ENCODE data around the gene MRPL21.
"Not testable (repeated sequence)": the region's sequence is repeated elsewhere in the genome, so short reads cannot be mapped to it uniquely, and the experiment has no call there.

Gene MRPL21

GRCh38 chr11:68868221-68868835 is 35.3 kb downstream of the MRPL21 start:
- no peak for DNase-seq (ENCODE audit: low read depth in 2 of 2, low spot score in 1 of 2)

DNA sequence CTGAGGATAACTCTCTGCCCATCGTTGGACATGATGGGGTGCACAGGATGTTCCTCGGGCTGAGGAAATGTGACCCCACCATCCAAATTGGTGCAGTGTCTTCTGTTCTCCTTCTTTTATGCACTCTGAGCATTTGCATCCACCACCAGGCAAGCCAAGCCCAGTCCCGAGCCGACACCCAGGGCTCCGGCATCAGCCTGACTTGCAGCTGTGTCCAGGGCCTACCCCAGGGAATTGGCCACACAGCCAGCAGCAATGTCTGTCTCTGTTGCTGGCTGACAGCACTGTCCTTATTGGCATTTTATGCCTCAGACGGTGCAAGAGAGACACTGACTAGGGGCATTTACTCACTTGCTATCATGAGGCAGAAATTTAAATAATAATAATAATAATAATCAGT is 36.6 kb downstream of the MRPL21 start:
- DNase-seq (ENCODE audit: low read depth in 2 of 2, low spot score in 1 of 2), result no peak

GRCh38 chr11:68865241-68865640 is 38.4 kb downstream of the MRPL21 start:
- DNase-seq (ENCODE audit: low read depth in 2 of 2, low spot score in 1 of 2), result no peak

GRCh38 chr11:68863553-68864265 is 39.9 kb downstream of the MRPL21 start:
- no peak for DNase-seq (ENCODE audit: low read depth in 2 of 2, low spot score in 1 of 2)

DNA sequence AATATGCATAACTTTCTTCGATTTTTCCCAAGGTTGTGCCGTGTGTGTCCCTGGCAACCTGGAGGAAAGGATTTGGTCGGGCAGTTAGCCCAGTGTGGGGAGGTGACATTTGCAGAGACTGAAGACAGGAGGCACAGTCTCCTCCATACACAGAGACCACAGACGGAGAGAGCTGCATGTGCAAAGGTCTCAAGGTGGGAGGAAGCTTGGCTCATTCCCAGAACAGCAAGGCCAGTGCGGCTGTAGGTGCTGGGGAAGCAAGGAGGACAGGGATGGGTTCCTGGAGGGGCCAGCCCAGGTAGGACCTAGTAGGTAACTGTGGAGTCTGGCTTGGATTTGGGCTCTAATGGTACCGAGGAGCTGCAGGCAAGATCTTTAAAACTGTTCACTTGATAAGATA is 41.2 kb downstream of the MRPL21 start:
- no peak for DNase-seq (ENCODE audit: low read depth in 2 of 2, low spot score in 1 of 2)

GRCh38 chr11:68859123-68859522 is 44.5 kb downstream of the MRPL21 start:
- DNase-seq (ENCODE audit: low read depth in 2 of 2, low spot score in 1 of 2), result no peak

DNA sequence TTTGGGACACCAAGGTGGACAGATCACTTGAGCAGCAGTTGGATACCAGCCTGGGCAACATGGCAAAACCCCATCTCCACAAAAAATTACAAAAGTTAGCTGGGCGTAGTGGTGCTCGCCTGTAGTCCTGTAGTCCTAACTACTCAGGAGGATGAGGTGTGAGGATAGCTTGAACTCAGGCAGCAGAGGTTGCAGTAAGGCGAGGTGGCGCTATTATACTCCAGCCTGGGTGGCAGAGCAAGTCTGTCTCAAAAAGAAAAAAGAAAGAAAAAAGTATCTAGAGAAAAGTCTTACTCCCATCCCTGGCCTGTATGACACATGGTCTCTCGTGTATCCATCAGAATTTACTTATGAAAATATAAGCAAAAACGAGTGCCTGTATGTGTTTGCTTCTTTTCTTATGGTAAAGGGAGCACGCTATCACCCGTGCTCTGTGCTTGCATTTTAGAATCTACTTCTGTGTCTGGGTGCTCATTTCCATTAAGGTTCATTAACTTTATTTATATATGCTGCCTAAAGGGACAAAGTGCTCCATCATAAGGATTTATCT is 46.5 kb downstream of the MRPL21 start:
- no peak for DNase-seq (ENCODE audit: low read depth in 2 of 2, low spot score in 1 of 2)

DNA sequence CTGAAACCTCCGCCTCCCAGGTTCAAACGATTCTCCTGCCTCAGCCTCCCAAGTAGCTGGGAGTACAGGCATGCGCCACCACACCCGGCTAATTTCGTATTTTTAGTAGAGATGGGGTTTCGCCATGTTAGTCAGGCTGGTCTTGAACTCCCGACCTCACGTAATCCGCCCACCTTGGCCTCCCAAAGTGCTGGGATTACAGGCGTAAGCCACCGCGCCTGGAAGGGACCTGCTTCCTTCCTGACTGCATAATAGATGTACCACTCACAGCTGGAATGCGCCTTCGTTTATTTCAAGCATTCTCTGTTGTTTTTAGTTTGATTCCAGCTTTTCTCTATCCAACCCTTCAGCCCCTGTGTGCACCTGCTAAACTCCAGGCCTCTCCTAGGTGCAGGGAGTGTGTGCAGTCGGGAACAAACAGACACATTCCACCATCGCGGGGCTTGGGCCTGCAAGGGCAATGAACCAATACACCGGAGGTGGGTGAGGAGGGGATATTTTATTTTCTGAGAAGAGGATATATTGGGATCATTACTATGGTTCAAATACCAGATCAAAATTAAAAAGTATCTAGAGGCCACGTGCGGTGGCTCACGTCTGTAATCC is 47.1 kb downstream of the MRPL21 start:
- DNase-seq (ENCODE audit: low read depth in 2 of 2, low spot score in 1 of 2), result not testable (repeated sequence)

DNA sequence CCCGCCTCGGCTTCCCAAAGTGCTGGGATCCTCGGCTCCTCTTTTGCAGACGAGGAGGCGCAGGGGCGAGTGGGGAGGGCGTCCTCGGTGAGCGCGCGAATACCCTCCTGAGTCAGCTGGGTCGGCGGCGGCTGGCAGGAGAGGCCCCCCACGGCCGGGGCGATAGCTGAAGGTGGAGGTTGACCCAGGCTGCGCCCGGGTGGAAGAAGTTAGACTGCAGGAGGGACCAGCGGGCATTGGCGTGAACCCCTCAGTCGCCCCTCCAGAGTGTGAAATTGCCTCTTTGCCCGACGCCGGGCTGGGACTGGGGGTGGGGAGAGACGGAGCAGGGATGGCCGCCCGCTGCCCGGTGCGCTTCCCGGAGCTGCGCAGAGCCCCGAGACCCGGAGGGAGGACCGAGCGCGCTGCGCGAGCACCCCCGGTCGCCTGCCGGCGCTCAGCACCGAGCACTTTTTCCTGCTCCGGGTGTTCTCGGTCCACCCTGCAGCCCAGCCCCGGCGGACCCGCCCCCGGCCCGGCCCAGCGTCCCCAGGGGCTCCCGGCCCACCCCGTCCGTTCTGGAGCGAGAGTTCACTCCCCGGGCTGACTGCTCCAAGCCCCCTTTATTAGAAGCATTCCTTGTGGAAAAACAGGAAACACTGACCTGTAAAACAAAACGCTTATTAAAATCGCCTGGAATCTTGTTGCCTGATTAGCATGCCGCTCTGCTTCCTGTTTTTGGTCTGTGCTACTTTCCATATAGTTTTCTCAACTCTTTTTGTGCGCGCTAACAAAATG is 48.2 kb downstream of the MRPL21 start:
- DNase-seq (ENCODE audit: low read depth in 2 of 2, low spot score in 1 of 2), result no peak

DNA sequence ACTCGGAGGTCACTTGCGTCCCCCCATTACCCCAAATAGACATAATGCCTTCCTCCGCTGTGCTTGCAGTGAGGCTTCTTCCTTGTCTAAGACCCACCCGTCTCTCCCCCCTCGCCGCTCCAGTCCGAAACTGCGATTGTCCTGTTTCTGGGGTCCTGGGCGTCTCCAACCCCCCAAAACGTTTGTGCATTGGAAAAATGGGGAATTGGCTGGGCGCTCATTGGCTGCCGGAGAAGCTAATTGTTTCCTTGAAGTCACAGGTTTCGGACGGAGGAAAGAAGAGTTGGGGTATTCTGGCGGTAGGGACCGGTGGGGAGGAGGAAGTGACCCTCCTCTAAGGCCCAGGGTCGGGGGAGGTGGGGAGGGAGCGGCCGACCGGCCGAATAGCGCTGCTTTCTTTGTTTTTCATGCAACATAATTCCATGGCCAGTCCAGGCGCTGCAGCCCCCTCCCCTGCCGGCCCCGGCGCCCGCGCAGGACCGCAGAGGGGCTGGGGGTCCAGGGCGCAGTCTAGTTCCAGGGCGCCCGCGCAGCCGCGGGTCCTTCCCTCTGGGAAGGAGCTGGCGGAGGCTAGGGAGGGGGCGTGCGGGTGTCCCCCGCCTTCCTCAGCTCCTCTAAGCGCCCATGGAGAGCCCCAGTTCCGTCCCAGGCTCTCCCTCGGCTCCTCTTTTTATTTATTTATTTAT is 49.2 kb downstream of the MRPL21 start:
- DNase-seq (ENCODE audit: low read depth in 2 of 2, low spot score in 1 of 2), result no peak

DNA sequence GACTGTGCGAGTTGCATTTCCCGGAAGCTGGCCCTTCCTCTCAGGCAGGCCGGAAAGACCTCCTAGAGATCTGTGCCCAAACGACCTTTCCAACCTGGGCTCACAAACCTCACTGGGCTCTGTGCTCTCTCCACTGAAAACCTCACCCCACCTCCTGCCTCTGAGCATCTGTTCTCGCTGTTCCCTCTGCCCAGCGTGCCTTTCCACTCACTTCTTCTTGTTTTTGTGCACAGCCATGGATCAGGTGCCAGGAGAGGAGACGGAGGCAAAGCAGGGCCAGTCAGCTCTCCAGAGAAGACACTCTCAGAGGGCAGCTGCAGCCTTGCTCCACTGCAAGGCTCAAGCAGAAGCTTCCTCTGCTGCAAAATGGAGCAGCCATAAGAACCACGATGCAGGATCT is 51.0 kb downstream of the MRPL21 start:
- DNase-seq (ENCODE audit: low read depth in 2 of 2, low spot score in 1 of 2), result no peak

DNA sequence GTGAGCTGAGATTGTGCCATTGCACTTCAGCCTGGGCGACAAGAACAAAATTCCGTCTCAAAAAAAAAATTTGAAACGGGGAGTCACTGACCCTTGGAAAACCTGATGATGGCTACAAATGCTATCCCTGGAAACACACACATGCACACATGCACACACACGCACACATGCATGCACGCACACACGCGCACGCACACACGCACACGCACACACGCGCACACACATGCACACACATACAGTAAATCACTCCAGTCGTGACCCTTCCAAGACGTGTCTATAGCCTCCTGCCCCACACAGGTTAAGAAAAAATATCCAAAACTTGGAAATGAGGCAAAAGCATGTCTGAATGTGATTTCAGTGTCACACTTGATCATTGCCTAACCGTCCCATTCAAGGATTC is 55.2 kb downstream of the MRPL21 start:
- DNase-seq (ENCODE audit: low read depth in 2 of 2, low spot score in 1 of 2), result no peak

- DNase-seq (ENCODE audit: low read depth in 2 of 2, low spot score in 1 of 2), result no peak
These were observed 56.2 kb downstream of the MRPL21 start for GRCh38 chr11:68847395-68847794.

- DNase-seq (ENCODE audit: low read depth in 2 of 2, low spot score in 1 of 2), result no peak
These were observed 58.2 kb downstream of the MRPL21 start for GRCh38 chr11:68845351-68846002.

- DNase-seq (ENCODE audit: low read depth in 2 of 2, low spot score in 1 of 2), result no peak
These were observed 58.8 kb downstream of the MRPL21 start for GRCh38 chr11:68844801-68845200.

DNA sequence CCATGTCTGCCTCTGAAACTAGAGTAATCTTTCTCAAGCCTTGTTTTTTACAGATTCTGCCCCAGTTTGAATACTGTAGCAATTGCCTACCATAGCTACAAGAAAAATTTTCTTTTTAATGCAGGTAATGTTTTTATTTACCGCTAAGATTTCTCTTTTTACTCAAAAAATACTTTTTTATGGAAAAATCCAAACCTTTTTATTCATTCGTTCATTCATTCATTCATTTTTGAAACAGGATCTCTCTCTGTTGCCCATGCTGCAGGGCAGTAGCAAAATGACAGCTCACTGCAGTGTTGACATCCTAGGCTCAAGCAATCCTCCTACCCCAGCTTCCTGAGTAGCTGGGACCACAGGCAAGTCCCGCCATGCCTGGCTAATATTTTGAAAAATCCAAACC is 59.3 kb downstream of the MRPL21 start:
- no peak for DNase-seq (ENCODE audit: low read depth in 2 of 2, low spot score in 1 of 2)

DNA sequence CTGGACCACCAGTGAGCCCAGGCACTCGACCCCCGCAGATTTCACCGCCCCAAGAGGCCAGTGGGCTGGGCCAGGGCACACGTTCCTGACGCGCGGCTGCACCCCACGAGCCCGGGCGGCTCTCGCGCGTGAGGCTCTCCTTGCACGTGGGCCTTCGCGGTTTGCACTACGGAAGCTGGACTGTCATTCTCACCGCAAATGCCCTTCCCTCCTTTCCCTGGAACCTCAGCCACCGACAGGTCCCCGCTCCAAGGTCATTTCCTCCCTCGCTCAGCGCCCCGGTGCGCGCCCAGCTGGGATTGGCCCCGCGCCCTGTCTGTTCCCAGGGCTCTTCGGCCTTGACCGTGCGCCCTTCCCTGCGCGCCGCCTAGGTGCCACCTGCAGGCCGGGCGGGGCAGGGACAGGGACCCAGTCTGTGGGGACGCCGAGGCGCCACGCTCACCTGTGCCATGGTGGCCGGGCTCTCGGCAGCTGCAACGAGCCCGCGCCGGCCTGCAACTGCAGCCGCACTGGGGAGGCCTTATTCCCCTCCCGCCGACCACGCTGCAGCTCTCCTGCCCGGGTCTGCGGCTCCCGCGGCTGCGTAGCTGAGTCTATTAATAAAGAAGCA is 59.8 kb downstream of the MRPL21 start:
- DNase-seq (ENCODE audit: low read depth in 2 of 2, low spot score in 1 of 2), result no peak

- no peak for DNase-seq (ENCODE audit: low read depth in 2 of 2, low spot score in 1 of 2)
These were observed 60.5 kb downstream of the MRPL21 start for GRCh38 chr11:68843052-68843561.

DNA sequence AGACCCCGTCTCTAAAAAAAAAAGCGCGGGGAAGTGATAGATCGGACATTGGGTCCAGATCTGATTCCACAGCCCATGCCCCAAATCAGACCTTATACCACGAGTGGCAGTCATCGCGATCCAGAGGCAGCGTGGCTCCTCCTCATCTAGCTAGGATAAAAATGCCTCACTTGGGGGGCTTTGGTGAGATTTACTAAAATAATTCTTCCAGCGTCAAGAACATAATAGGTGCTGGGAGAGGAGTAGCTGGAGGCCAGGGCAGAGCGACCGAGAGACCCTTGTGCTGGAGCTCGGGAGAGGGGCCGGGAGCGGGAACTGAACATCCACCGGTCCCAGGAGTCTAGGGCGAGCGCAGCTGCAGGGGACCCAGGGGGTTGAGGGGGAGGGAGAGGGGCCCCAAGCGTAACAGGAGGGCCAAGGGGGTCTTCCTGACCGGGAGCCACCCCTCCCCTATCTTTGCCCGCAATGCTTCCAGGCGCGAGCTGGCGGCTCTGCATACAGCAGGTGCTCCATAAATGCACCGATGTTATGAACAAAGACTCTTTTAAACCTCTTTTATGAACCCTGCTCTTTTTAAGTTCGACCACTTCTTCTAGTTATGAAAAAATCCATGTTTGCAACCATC is 61.1 kb downstream of the MRPL21 start:
- no peak for DNase-seq (ENCODE audit: low read depth in 2 of 2, low spot score in 1 of 2)

Measured in stimulated activated CD8-positive, alpha-beta memory T cell treated with anti-CD3 and anti-CD28 coated beads, Interleukin-4, amount 100 ng/mL, for 4 hours (primary cell).